ENCODE results near the gene MYO1F.
A peak's percentile ranks its signal among the peaks of the same experiment; 100 is the strongest.

MYO1F gene

GRCh38 chr19:8504919-8505318 is 72.3 kb downstream of the MYO1F start:
- no peak for DNase-seq (ENCODE audit: low read depth, low spot score)
- no peak overlapping the region for H3K4me3 ChIP-seq (ENCODE audit: low read length)

GRCh38 chr19:8504171-8504570 is 73.1 kb downstream of the MYO1F start:
- no peak for DNase-seq (ENCODE audit: low read depth, low spot score)
- no peak overlapping the region for H3K4me3 ChIP-seq (ENCODE audit: low read length)

GRCh38 chr19:8503510-8503909 is 73.7 kb downstream of the MYO1F start:
- DNase-seq (ENCODE audit: low read depth, low spot score), result no peak
- no peak overlapping the region for H3K4me3 ChIP-seq (ENCODE audit: low read length)

- DNase-seq (ENCODE audit: low read depth, low spot score), result no peak
- no peak overlapping the region for H3K4me3 ChIP-seq (ENCODE audit: low read length)
These were observed 75.3 kb downstream of the MYO1F start for GRCh38 chr19:8501981-8502380.

GRCh38 chr19:8501516-8501915 is 75.7 kb downstream of the MYO1F start:
- no peak for DNase-seq (ENCODE audit: low read depth, low spot score)
- no peak overlapping the region for H3K4me3 ChIP-seq (ENCODE audit: low read length)

GRCh38 chr19:8500158-8500557 is 77.1 kb downstream of the MYO1F start:
- DNase-seq (ENCODE audit: low read depth, low spot score), result no peak

GRCh38 chr19:8499048-8499833 is 78.0 kb downstream of the MYO1F start:
- no peak for DNase-seq (ENCODE audit: low read depth, low spot score)
- H3K4me3 ChIP-seq (ENCODE audit: low read length), result no peak overlapping the region

More at GRCh38 chr19:8500158-8500557, 77.1 kb downstream of the MYO1F start:
- H3K4me3 ChIP-seq (ENCODE audit: low read length), result no peak overlapping the region

- no peak overlapping the region for H3K4me3 ChIP-seq (ENCODE audit: low read length)
- no peak for DNase-seq (ENCODE audit: low read depth, low spot score)
These were observed 78.9 kb downstream of the MYO1F start for GRCh38 chr19:8498295-8498694.

- H3K4me3 ChIP-seq (ENCODE audit: low read length), result no peak overlapping the region
- peak; percentile 41 for DNase-seq (ENCODE audit: low read depth, low spot score)
These were observed 83.1 kb downstream of the MYO1F start for GRCh38 chr19:8494158-8494557.

GRCh38 chr19:8491574-8491973 is 85.7 kb downstream of the MYO1F start:
- no peak for DNase-seq (ENCODE audit: low read depth, low spot score)
- no peak overlapping the region for H3K4me3 ChIP-seq (ENCODE audit: low read length)

- H3K4me3 ChIP-seq (ENCODE audit: low read length), result no peak overlapping the region
- DNase-seq (ENCODE audit: low read depth, low spot score), result no peak
These were observed 86.4 kb downstream of the MYO1F start for GRCh38 chr19:8490873-8491272.

- no peak for DNase-seq (ENCODE audit: low read depth, low spot score)
- H3K4me3 ChIP-seq (ENCODE audit: low read length), result no peak overlapping the region
These were observed 86.9 kb downstream of the MYO1F start for GRCh38 chr19:8490395-8490760.

GRCh38 chr19:8489561-8490394 is 87.5 kb downstream of the MYO1F start:
- H3K4me3 ChIP-seq (ENCODE audit: low read length), result no peak overlapping the region
- DNase-seq (ENCODE audit: low read depth, low spot score), result no peak

- H3K4me3 ChIP-seq (ENCODE audit: low read length), result no peak overlapping the region
- DNase-seq (ENCODE audit: low read depth, low spot score), result no peak
These were observed 88.9 kb downstream of the MYO1F start for GRCh38 chr19:8488365-8488764.

- DNase-seq (ENCODE audit: low read depth, low spot score), result peak; percentile 96
- peak overlapping the region; percentile 7; the same call in 1 of the 2 replicates for H3K4me3 ChIP-seq (ENCODE audit: low read length)
These were observed 89.9 kb downstream of the MYO1F start for GRCh38 chr19:8487137-8487851.

GRCh38 chr19:8486661-8487136 is 90.5 kb downstream of the MYO1F start:
- H3K4me3 ChIP-seq (ENCODE audit: low read length), result peak overlapping the region; percentile 7; the same call in 1 of the 2 replicates
- no peak for DNase-seq (ENCODE audit: low read depth, low spot score)

GRCh38 chr19:8485561-8486371 is 91.5 kb downstream of the MYO1F start:
- H3K4me3 ChIP-seq (ENCODE audit: low read length), result no peak overlapping the region
- no peak for DNase-seq (ENCODE audit: low read depth, low spot score)

GRCh38 chr19:8484331-8484894 is 92.8 kb downstream of the MYO1F start:
- no peak overlapping the region for H3K4me3 ChIP-seq (ENCODE audit: low read length)
- DNase-seq (ENCODE audit: low read depth, low spot score), result no peak

- DNase-seq (ENCODE audit: low read depth, low spot score), result no peak
- H3K4me3 ChIP-seq (ENCODE audit: low read length), result no peak overlapping the region
These were observed 94.1 kb downstream of the MYO1F start for GRCh38 chr19:8483165-8483564.

Measured in Jurkat, Clone E6-1 (cell line).